Measurements from ENCODE around the gene ACTR3.

GRCh38 chr2:113869253-113869652 lies 20.6 kb upstream of the ACTR3 start:
- TF ChIP-seq, protein P1, sequence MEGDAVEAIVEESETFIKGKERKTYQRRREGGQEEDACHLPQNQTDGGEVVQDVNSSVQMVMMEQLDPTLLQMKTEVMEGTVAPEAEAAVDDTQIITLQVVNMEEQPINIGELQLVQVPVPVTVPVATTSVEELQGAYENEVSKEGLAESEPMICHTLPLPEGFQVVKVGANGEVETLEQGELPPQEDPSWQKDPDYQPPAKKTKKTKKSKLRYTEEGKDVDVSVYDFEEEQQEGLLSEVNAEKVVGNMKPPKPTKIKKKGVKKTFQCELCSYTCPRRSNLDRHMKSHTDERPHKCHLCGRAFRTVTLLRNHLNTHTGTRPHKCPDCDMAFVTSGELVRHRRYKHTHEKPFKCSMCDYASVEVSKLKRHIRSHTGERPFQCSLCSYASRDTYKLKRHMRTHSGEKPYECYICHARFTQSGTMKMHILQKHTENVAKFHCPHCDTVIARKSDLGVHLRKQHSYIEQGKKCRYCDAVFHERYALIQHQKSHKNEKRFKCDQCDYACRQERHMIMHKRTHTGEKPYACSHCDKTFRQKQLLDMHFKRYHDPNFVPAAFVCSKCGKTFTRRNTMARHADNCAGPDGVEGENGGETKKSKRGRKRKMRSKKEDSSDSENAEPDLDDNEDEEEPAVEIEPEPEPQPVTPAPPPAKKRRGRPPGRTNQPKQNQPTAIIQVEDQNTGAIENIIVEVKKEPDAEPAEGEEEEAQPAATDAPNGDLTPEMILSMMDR (conservative IDR thresholded peaks at IDR 0.05; ENCODE audit: low read length), result no peak
- no peak for TF ChIP-seq EZH2phosphoT487 (IDR thresholded peaks at IDR 0.05; ENCODE audit: borderline replicate concordance)

Data from Loucy (cell line).